ENCODE data around the gene KRT7. TPM values are rescaled to one million over a fixed set of nuclear protein-coding genes. Genes with fewer than 3 reads are reported as not detected.

Gene KRT7
- total RNA-seq, 1 experiment from 2014 or later: 10.0 TPM

DNA sequence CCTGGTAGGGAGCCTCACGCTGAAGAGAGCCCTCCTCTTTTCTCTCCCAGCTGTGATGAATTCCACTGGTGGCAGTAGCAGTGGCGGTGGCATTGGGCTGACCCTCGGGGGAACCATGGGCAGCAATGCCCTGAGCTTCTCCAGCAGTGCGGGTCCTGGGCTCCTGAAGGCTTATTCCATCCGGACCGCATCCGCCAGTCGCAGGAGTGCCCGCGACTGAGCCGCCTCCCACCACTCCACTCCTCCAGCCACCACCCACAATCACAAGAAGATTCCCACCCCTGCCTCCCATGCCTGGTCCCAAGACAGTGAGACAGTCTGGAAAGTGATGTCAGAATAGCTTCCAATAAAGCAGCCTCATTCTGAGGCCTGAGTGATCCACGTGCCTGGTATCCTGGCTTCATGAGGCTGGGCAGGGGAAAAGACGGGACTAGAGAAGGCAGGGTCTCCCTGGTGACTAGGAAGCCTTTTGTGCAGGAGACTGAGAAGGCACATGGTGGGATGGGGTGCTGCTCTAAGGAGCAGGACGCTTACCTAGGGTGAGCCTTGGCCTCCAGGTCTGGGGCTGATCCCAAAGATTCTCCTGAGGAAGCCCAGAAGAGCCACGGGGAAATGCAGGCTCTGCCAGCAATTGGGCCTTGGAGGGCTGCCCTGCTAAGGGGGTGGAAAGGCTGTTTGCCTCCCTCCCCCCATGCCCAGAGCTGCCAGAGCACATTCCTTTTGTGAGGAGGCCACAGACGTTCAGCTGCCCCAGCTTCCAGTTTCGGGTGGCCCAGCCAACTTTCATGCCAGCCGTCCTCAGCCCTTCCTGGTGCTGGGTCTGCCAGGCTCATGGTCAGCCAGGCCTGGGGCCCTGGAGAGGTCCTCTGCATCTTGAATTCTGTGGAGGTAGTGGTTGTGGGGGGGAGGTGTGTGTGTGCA lies 15.8 kb downstream of the KRT7 start:
- H3K18ac ChIP-seq (ENCODE audit: insufficient read length, low read depth, low read length): no peak overlapping the region
- Mint-ChIP-seq H3K27ac (no peak overlapping the region), H3K4me1 (peaks cover 28 to 38% of the 10 kb centered on the region in 2 experiments), H3K9me3 (no peaks in the 10 kb centered on the region), H3K27me3 (ENCODE audit: low read depth) (peaks cover 62% of the 10 kb centered on the region), H3K4me3 (no peak overlapping the region; a peak in 1 of 5 replicates), H3K36me3 (ENCODE audit: insufficient read depth in 1 of 3, low read depth in 3 of 3) (peaks cover 0 to 1% (median 0%) of the 10 kb centered on the region in 3 experiments; a peak in 1 of 7 replicates)
- no CpG with 5 or more reads among the region's 18 CpGs for WGBS (ENCODE audit: extremely low coverage, insufficient read length, low lambda C conversion rate)
- H3K27me3 ChIP-seq (ENCODE audit: insufficient read depth, low read length): no peaks in the 10 kb centered on the region; the same call in 1 of the 2 replicates
- no peak overlapping the region for H3K9ac ChIP-seq (ENCODE audit: extremely low read depth, insufficient read length, low read length)
- H4K20me1 ChIP-seq (ENCODE audit: control insufficient read depth, insufficient read depth, insufficient read length): no peaks in the 10 kb centered on the region
- no peaks in the 10 kb centered on the region for H3K9me3 ChIP-seq (ENCODE audit: control insufficient read depth, low read depth, low read length)
- H2AK5ac ChIP-seq (ENCODE audit: insufficient read length, low read length): no peak overlapping the region
- H3K14ac ChIP-seq (ENCODE audit: insufficient read depth, low read length): no peak overlapping the region
- TF ChIP-seq, protein P1, sequence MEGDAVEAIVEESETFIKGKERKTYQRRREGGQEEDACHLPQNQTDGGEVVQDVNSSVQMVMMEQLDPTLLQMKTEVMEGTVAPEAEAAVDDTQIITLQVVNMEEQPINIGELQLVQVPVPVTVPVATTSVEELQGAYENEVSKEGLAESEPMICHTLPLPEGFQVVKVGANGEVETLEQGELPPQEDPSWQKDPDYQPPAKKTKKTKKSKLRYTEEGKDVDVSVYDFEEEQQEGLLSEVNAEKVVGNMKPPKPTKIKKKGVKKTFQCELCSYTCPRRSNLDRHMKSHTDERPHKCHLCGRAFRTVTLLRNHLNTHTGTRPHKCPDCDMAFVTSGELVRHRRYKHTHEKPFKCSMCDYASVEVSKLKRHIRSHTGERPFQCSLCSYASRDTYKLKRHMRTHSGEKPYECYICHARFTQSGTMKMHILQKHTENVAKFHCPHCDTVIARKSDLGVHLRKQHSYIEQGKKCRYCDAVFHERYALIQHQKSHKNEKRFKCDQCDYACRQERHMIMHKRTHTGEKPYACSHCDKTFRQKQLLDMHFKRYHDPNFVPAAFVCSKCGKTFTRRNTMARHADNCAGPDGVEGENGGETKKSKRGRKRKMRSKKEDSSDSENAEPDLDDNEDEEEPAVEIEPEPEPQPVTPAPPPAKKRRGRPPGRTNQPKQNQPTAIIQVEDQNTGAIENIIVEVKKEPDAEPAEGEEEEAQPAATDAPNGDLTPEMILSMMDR (conservative IDR thresholded peaks at IDR 0.05): no peak
- no peak overlapping the region for H4K8ac ChIP-seq (replicated peaks; ENCODE audit: insufficient read length, low read depth, low read length)
- no peak overlapping the region for H3K23ac ChIP-seq (ENCODE audit: insufficient read length, low read depth, low read length)
- H2BK12ac ChIP-seq (ENCODE audit: insufficient read length, low read depth, low read length): no peak overlapping the region
- no peaks in the 10 kb centered on the region for H3K23me2 ChIP-seq (ENCODE audit: insufficient read length, low read depth, low read length, poor library complexity, severe bottlenecking)
- no peak overlapping the region for H4K91ac ChIP-seq (ENCODE audit: insufficient read length, low read depth, low read length)
- no peaks in the 10 kb centered on the region for H3K79me2 ChIP-seq (ENCODE audit: insufficient read depth, low read length)
- no peak overlapping the region for H3K4ac ChIP-seq (ENCODE audit: low read depth, low read length)
- H3K27ac ChIP-seq (ENCODE audit: insufficient read length, low read depth, low read length): no peak overlapping the region
- H3K79me1 ChIP-seq (ENCODE audit: insufficient read depth, low read depth, low read length, poor library complexity, severe bottlenecking): no peaks in the 10 kb centered on the region
- no peak overlapping the region for H4K5ac ChIP-seq (ENCODE audit: insufficient read length, low read depth, low read length)
- H3K56ac ChIP-seq (ENCODE audit: insufficient read length, low read depth, low read length): no peak overlapping the region
- peak; percentile 30 for DNase-seq
- no peak overlapping the region for H2BK20ac ChIP-seq (ENCODE audit: low read depth, low read length, poor library complexity, severe bottlenecking)
- no peak overlapping the region for H2BK15ac ChIP-seq (ENCODE audit: low read depth, low read length)
- H3T11ph ChIP-seq (ENCODE audit: low read length): no peak overlapping the region
- H3K4me2 ChIP-seq (ENCODE audit: insufficient read depth, insufficient read length, low read length): no peak overlapping the region
- H2BK120ac ChIP-seq (ENCODE audit: low read depth, low read length, poor library complexity, severe bottlenecking): no peak overlapping the region
- H3K4me1 ChIP-seq (ENCODE audit: insufficient read depth, low read length): peaks cover 2% of the 10 kb centered on the region; the same call in 1 of the 2 replicates
- no peak overlapping the region for H2AFZ ChIP-seq (ENCODE audit: low read length)
- H2BK5ac ChIP-seq (ENCODE audit: insufficient read length, low read length): no peak overlapping the region
